Esophagus squamous epithelium (tissue), 4 donors: ENCODE data around the gene SNX12.
A peak's percentile ranks its signal among the peaks of the same experiment; 100 is the strongest.

Source experiments
- CTCF ChIP-seq, 6 experiments: fragments of 450-650 bp in 4 of 6; fragments of 200-600 bp in 2 of 6; sonication (generic) in 2 of 6; IDR thresholded peaks; one replicate each; pipeline ENCODE4 v1.5.1; 2016 to 2019; ENCODE audit warnings: antibody characterized with exemption in 6 of 6, mild to moderate bottlenecking in 4 of 6, moderate library complexity in 4 of 6
- POLR2A ChIP-seq, 4 donors: fragments of 450-650 bp; IDR thresholded peaks; one replicate each; pipeline ENCODE4 v1.6.1; 2017; ENCODE audit warnings: antibody characterized with exemption in 4 of 4, mild to moderate bottlenecking in 4 of 4, moderate library complexity in 3 of 4

- TF ChIP-seq POLR2A (IDR thresholded peaks at IDR 0.05) (peak in 1 of 4 donors; percentile 10), CTCF (IDR thresholded peaks at IDR 0.05) (no peak)
These were observed 28.0 kb upstream of the SNX12 start for GRCh38 chrX:71095981-71096759.
